Right atrium auricular region (tissue), 2 donors: ENCODE results near the gene MED22. TPM values are rescaled to one million over a fixed set of nuclear protein-coding genes. Genes with fewer than 3 reads are reported as not detected.
"Not testable (repeated sequence)": the region's sequence is repeated elsewhere in the genome, so short reads cannot be mapped to it uniquely, and the experiment has no call there.

Source experiments
- DNase-seq: peaks from one replicate; pipeline ENCODE4 v3.0.0-alpha.2; 2019; ENCODE audit warnings: low spot score
- H3K27ac ChIP-seq, 2 donors: fragments of 200-600 bp; sonication (generic); 1 replicate in 1 of 2; 2 replicates in 1 of 2; pipeline ENCODE4 v1.5.1; 2016 to 2019
- H3K27me3 ChIP-seq, 2 donors: fragments of 200-600 bp; sonication (generic); one replicate each; pipeline versions ENCODE4 v1.5.1 to v1.6.0; 2017 to 2019
- H3K36me3 ChIP-seq: fragments of 200-600 bp; sonication (generic); one replicate; pipeline ENCODE4 v1.5.1; 2016
- H3K4me1 ChIP-seq, 2 donors: fragments of 200-600 bp; sonication (generic); one replicate each; pipeline versions ENCODE4 v1.5.1 to v1.6.0; 2017 to 2019
- H3K4me3 ChIP-seq, 2 donors: fragments of 200-600 bp; sonication (generic); 1 replicate in 1 of 2; 2 replicates in 1 of 2; pipeline ENCODE4 v1.5.1; 2017 to 2019; ENCODE audit warnings: mild to moderate bottlenecking in 1 of 2, moderate library complexity in 1 of 2
- H3K9me3 ChIP-seq, 2 donors: fragments of 200-600 bp; sonication (generic); one replicate each; pipeline ENCODE4 v1.5.1; 2019
- CTCF ChIP-seq, 2 donors: fragments of 200-600 bp; sonication (generic); IDR thresholded peaks; one replicate each; pipeline ENCODE4 v1.5.1; 2019; ENCODE audit warnings: antibody characterized with exemption in 2 of 2
- total RNA-seq, 2 donors: library from RNA; depleted of rRNA; stranded (reverse); fragments of >200 nt; gene quantifications; one replicate each; pipeline ENCODE4 v1.1.0, GENCODE V29; 2016

The MED22 gene
- total RNA-seq, 2 donors from 2014 or later = 15.1 to 24.6 TPM

GRCh38 chr9:133301253-133302230 is 46.4 kb downstream of the MED22 start:
- Histone ChIP-seq H3K36me3 (no peaks in the 10 kb centered on the region), H3K9me3 (no peaks in the 10 kb centered on the region), H3K4me3 (no peak overlapping the region), H3K27ac (no peak overlapping the region), H3K4me1 (no peaks in the 10 kb centered on the region), H3K27me3 (no peaks in the 10 kb centered on the region)
- no peak for DNase-seq
- no peak for TF ChIP-seq CTCF (IDR thresholded peaks at IDR 0.05)

GRCh38 chr9:133299996-133300395 is 47.9 kb downstream of the MED22 start:
- not testable (repeated sequence) for H3K4me1 ChIP-seq, H3K9me3 ChIP-seq, DNase-seq, H3K4me3 ChIP-seq, H3K27me3 ChIP-seq, H3K27ac ChIP-seq, H3K36me3 ChIP-seq

- DNase-seq = no peak
- H3K27me3 ChIP-seq = no peaks in the 10 kb centered on the region
- H3K36me3 ChIP-seq = no peaks in the 10 kb centered on the region
- no peak overlapping the region for H3K27ac ChIP-seq
- no peak for TF ChIP-seq CTCF (IDR thresholded peaks at IDR 0.05)
- H3K4me1 ChIP-seq = no peaks in the 10 kb centered on the region
- H3K4me3 ChIP-seq = no peak overlapping the region
- H3K9me3 ChIP-seq = peaks cover 0 to 7% of the 10 kb centered on the region in 2 donors
Measured at GRCh38 chr9:133294257-133294656, 53.7 kb downstream of the MED22 start.

- Histone ChIP-seq H3K4me1 (no peaks in the 10 kb centered on the region), H3K27me3 (no peaks in the 10 kb centered on the region), H3K36me3 (no peaks in the 10 kb centered on the region), H3K27ac (no peak overlapping the region), H3K9me3 (peaks cover 0 to 7% of the 10 kb centered on the region in 2 donors), H3K4me3 (no peak overlapping the region)
- no peak for DNase-seq
- TF ChIP-seq CTCF (IDR thresholded peaks at IDR 0.05) = no peak
Measured at GRCh38 chr9:133290751-133291302, 57.1 kb downstream of the MED22 start.

Other genes with a start within 250 kb of the MED22 start
- gene RALGDS, start 226.9 kb downstream of the MED22 start, total RNA-seq = 10 to 100 TPM; 26.7 to 30.1 TPM
- 10 to 100 TPM; 15.5 to 16.8 TPM for gene GBGT1, start 184.2 kb downstream of the MED22 start, total RNA-seq
- gene OBP2B, start 138.9 kb downstream of the MED22 start, total RNA-seq = not detected
- 1 to 10 TPM; 1.1 to 2.5 TPM for gene ABO, start 72.9 kb downstream of the MED22 start, total RNA-seq
- gene SURF6, start 11.9 kb downstream of the MED22 start, total RNA-seq = 10 to 100 TPM in 1 of 2 donors, 1 to 10 TPM in 1; 8.2 to 13.6 TPM
- 1,000 to 10,000 TPM in 1 of 2 donors, 100 to 1,000 TPM in 1; 739 to 1,208 TPM for gene RPL7A, start 87 bp upstream of the MED22 start, total RNA-seq
- 10 to 100 TPM; 41.5 to 58.6 TPM for gene SURF1, start 8.4 kb upstream of the MED22 start, total RNA-seq
- gene SURF2, start 8.4 kb upstream of the MED22 start, total RNA-seq = 10 to 100 TPM; 18.1 to 45.9 TPM
- gene SURF4, start 27.9 kb upstream of the MED22 start, total RNA-seq = 100 to 1,000 TPM in 1 of 2 donors, 10 to 100 TPM in 1; 96.0 to 124 TPM
- gene STKLD1, start 28.2 kb upstream of the MED22 start, total RNA-seq = under 1 TPM in 1 of 2 donors, not detected in 1; 0.90 TPM
- 10 to 100 TPM; 13.4 to 13.8 TPM for gene REXO4, start 69.9 kb upstream of the MED22 start, total RNA-seq
- gene ADAMTS13, start 74.2 kb upstream of the MED22 start, total RNA-seq = 1 to 10 TPM; 2.0 to 2.4 TPM
- gene CACFD1, start 111.8 kb upstream of the MED22 start, total RNA-seq = 10 to 100 TPM; 11.9 to 12.4 TPM
- gene SLC2A6, start 131.0 kb upstream of the MED22 start, total RNA-seq = 1 to 10 TPM; 4.3 to 5.2 TPM
- not detected for gene MYMK, start 176.8 kb upstream of the MED22 start, total RNA-seq
- gene ADAMTSL2, start 186.6 kb upstream of the MED22 start, total RNA-seq = 10 to 100 TPM in 1 of 2 donors, 1 to 10 TPM in 1; 4.9 to 27.7 TPM